ES-I3 (cell line): ENCODE measurements around the gene INPP4B.

Experiments
- H3K36me3 ChIP-seq: 2 replicates; pipeline ENCODE4 v1.6.1; 2013; ENCODE audit warnings: mild to moderate bottlenecking, low read length, control low read depth, moderate library complexity; ENCODE audit not compliant: insufficient read depth
- H3K4me1 ChIP-seq: 2 replicates; pipeline ENCODE4 v1.6.1; 2013; ENCODE audit warnings: mild to moderate bottlenecking, control low read depth, low read length; ENCODE audit not compliant: insufficient read depth
- H3K9ac ChIP-seq: 2 replicates; pipeline ENCODE4 v1.6.1; 2013; ENCODE audit warnings: low read depth, mild to moderate bottlenecking, low read length, moderate library complexity
- H3K9me3 ChIP-seq: 2 replicates; pipeline ENCODE4 v1.6.1; 2013; ENCODE audit warnings: mild to moderate bottlenecking, low read length, moderate library complexity; ENCODE audit not compliant: control insufficient read depth, insufficient read depth

INPP4B gene

DNA sequence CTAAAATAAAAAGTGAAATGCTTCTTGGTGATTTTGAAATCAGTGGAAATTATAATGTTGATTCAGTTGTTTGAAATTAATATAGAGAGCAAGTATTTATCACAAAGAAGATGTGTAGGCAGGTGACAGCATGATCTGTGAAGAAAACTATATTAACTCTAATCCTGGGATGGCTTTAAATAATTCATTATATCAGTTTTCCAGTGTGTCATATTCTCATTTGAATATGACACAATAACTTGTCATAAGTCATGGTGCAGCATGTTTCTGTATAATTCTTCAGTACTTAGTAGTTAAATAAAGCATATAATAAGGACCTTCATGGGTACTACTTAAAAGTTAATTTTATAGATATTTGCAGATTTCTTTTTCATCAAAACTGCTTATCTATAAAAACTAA is 573.6 kb downstream of the INPP4B start:
- Histone ChIP-seq H3K9me3 (no peaks in the 10 kb centered on the region), H3K4me1 (peaks cover 15% of the 10 kb centered on the region), H3K36me3 (no peaks in the 10 kb centered on the region), H3K9ac (no peak overlapping the region)

DNA sequence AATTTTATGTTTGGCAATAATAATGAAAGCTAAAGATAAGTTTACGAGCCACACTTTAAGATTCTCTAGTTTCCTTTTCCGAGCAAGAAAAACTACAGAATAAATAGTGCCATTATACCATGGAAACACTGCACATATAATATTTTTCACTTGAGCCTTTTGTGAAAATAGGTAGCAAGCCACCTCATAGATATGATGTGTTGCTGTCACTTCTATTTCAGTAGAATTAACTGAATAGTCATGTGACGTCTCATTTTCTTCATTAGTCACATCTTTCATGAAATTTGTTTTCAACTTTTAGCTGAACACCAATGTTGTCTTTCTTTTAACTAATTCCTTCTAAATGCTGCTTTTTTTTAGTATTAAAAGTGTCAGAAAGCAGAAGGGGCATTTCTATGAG is 574.3 kb downstream of the INPP4B start:
- no peaks in the 10 kb centered on the region for H3K36me3 ChIP-seq
- peaks cover 15% of the 10 kb centered on the region for H3K4me1 ChIP-seq
- no peaks in the 10 kb centered on the region for H3K9me3 ChIP-seq
- H3K9ac ChIP-seq = no peak overlapping the region

DNA sequence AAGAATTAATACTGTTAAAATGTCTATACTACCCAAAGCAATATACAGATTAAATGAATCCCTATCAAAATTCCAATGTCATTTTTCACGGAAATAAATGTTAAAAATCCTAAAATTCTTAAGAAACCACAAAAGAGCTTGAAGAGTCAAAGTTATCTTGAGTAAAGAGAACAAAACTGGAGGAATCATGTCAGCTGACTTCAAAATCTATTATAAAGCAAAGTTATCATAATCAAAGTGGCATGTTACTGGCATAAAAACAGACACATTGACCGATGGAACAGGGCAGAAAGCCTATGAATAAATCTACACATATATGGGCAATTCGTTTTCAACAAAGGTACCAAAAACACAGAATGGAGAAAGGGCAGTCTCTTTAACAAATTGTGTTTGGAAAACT is 579.0 kb downstream of the INPP4B start:
- Histone ChIP-seq H3K9ac (no peak overlapping the region), H3K9me3 (no peaks in the 10 kb centered on the region), H3K36me3 (no peaks in the 10 kb centered on the region), H3K4me1 (peaks cover 15% of the 10 kb centered on the region)

DNA sequence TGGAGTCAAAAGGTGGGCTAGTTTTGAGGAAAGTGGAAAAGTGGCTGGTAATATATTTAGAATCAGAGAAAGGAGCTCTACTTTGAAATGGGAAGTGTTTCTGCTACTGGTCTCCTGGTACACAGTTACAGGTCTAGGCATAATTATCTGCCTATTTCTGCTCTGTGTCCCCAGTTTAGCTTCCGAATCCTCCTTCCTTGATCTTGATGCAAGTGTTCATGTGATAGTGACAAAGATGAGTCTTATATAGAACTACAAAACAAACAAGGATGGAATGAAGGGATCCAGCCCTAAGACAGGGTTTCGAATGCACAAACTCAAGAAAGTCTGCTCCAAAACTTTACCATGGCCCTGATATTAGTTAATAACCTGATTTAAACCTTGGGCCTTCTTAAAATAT is 580.2 kb downstream of the INPP4B start:
- H3K9me3 ChIP-seq = no peaks in the 10 kb centered on the region
- no peak overlapping the region for H3K9ac ChIP-seq
- H3K4me1 ChIP-seq = peaks cover 15% of the 10 kb centered on the region
- no peaks in the 10 kb centered on the region for H3K36me3 ChIP-seq

DNA sequence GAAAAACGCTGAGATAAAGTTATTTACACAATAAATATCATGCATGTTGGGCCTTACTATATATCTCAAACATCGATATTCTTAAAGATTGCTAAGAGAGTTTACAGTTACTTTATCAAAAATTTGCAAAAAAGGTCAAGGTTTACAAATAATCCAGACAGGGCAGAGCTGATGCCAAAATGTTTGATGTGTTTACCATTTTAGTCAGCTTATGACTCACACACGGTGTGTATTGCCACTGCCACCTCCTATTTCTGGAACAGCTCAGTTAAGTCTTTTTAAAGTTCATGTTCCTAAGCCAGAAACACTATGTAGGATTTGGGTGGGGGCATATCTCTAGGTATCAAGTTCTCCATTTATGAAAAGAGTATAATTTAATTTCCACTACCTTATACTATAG is 580.6 kb downstream of the INPP4B start:
- Histone ChIP-seq H3K9me3 (no peaks in the 10 kb centered on the region), H3K9ac (no peak overlapping the region), H3K4me1 (peaks cover 14% of the 10 kb centered on the region), H3K36me3 (no peaks in the 10 kb centered on the region)

DNA sequence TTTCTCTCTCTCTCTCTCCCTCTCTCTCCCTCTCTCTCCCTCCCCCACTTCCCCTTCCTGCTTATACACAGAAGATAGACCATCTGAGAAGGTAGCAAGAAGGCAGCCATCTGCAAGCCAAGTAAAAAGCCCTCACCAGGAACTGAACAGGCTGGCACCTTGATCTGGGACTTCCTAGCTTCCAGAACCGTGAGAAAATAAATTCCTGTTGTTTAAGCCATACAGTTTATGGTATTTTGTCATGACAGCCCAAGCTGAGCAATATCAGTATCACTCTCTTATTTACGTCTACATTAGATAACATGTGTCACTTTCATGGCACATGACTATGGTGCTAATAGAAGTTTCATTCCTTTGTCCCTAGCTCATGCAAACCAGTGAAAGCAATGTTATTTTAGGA is 581.1 kb downstream of the INPP4B start:
- H3K36me3 ChIP-seq = no peaks in the 10 kb centered on the region
- H3K4me1 ChIP-seq = peaks cover 9% of the 10 kb centered on the region
- no peak overlapping the region for H3K9ac ChIP-seq
- no peaks in the 10 kb centered on the region for H3K9me3 ChIP-seq

DNA sequence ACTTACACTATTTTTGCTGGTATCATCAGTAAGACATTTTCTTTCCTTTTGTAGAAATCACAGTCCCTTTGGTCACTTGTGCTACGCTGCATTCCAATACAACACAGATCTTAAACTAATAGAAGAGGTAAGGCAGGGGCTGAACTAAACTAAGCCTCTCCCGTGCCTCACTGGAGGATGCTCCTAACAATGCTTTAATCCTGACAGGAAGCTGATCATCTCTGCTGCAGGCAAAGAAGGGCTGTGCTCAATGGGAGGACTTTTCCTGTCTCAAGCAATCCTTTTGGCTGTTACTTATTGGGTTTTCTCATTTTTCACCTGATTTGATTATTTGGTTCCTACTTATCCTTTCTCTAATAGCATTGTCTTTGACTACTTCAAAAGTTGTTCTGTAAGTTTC is 583.1 kb downstream of the INPP4B start:
- Histone ChIP-seq H3K36me3 (no peaks in the 10 kb centered on the region), H3K4me1 (no peaks in the 10 kb centered on the region), H3K9me3 (no peaks in the 10 kb centered on the region), H3K9ac (no peak overlapping the region)

DNA sequence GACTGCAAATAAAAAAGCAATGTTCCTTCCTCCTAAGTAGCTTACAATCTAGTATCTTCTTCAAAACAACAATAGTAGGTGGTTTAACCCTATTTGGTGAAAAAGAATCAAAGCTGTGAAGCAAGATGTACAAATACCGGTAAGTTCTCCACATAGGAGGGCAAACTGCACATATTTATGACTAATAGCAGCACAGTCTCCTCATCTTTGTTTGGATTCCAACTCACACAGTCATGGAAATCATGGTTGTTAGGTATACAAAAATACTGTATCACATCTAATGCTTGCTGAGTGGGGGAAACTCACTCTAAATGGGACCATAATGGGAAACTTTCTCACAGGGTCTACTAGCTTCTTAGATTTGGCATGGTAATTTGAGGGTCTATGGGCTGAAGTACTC is 597.2 kb downstream of the INPP4B start:
- Histone ChIP-seq H3K4me1 (no peaks in the 10 kb centered on the region), H3K9ac (no peak overlapping the region), H3K9me3 (peaks cover 3% of the 10 kb centered on the region; the same call in 1 of the 2 replicates), H3K36me3 (no peaks in the 10 kb centered on the region)

DNA sequence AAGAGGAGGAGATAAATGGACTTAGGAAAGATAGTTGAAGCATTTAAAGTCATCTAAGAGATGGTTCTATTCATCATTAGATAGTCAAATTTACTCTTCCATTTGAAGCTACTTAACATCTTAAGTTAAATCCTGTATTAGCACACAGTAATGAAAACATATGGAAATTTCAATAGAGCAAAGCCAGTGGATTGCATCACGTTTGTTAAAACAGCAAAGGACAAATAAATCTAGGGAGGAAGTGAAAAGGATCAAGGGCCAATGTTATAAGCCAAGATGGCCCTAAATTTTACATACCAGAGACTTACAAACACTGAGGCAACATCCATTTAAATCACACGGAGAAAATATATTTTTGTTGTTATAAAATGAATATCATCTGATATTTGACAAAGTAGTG is 602.8 kb downstream of the INPP4B start:
- Histone ChIP-seq H3K9ac (no peak overlapping the region), H3K4me1 (no peaks in the 10 kb centered on the region), H3K9me3 (no peaks in the 10 kb centered on the region), H3K36me3 (no peaks in the 10 kb centered on the region)

DNA sequence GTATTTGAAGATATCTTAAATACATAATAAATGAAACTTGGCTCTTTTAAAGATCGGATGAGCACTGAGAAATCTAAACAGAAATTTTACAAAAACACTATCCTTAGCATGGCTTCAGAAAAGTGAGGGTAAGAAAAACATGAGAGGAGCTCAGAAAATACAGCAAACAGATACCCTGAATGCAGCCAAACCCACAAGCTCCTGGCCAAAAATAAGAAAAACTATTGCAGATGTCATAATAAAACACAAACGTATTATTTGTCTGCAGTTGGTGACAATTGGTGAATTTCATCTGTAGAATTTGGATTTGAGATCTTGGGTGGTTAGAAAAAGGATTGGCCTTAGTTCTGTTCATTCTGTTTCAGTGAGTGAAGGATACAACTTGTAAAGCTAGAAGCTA is 603.9 kb downstream of the INPP4B start:
- Histone ChIP-seq H3K9me3 (no peaks in the 10 kb centered on the region), H3K36me3 (no peaks in the 10 kb centered on the region), H3K9ac (no peak overlapping the region), H3K4me1 (no peaks in the 10 kb centered on the region)

DNA sequence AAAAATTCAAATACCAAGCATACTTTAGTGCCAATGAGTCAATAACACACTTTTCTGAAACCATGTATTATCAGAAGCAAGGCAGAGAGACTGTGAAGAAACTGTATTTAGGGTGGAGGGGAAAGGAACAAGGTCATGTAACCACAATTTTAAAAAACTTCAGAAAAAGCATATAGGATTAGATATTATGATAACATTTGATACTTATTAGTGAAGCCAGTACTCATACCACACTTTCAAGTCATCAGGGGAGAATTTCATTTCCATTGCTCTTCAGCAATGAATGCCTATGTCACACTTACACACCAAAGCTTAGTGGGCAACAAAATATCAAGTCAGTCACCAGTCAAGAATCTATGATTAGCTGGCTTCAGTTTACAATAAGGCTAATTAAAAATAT is 607.5 kb downstream of the INPP4B start:
- H3K36me3 ChIP-seq = no peaks in the 10 kb centered on the region
- no peak overlapping the region for H3K9ac ChIP-seq
- H3K9me3 ChIP-seq = no peaks in the 10 kb centered on the region
- no peaks in the 10 kb centered on the region for H3K4me1 ChIP-seq

DNA sequence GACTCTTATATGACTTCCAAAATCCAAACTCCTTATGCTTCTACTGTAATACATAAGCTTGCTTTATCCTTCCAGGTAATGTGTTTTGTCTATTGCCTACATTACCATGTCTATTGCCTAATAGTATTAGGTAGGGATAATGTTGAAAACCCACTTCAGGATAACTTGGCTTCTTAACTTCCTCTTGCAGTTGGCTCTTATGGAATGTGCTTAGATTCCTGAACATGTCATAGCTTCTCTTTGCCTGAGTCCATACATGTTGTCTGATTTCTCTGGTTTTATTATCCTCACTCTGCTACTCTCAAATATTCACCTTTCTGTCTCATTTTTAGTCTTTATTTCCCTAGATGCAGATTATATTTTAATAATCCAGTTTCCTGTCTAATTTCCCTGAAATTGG is 609.8 kb downstream of the INPP4B start:
- no peak overlapping the region for H3K9ac ChIP-seq
- H3K4me1 ChIP-seq = no peaks in the 10 kb centered on the region
- H3K36me3 ChIP-seq = no peaks in the 10 kb centered on the region
- no peaks in the 10 kb centered on the region for H3K9me3 ChIP-seq

DNA sequence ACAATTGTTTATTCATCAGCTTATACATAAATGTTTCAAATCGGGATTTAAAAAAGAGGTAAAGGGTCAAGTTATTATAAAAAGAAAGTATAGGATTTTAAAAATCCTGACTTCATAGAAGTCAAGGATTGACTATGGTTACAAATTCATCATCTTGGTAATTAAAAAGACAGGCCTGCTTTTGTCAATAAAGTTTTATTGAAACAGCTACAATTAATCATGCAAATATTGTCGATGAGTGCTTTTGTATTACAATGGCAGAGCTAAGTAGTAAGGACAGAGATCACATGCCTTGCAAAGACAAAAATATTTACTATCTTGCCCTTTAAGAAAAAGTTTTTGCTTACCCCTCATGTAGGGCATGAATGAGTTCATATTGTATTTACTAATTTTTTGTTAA is 614.3 kb downstream of the INPP4B start:
- no peaks in the 10 kb centered on the region for H3K36me3 ChIP-seq
- H3K9me3 ChIP-seq = no peaks in the 10 kb centered on the region
- no peak overlapping the region for H3K9ac ChIP-seq
- no peaks in the 10 kb centered on the region for H3K4me1 ChIP-seq

DNA sequence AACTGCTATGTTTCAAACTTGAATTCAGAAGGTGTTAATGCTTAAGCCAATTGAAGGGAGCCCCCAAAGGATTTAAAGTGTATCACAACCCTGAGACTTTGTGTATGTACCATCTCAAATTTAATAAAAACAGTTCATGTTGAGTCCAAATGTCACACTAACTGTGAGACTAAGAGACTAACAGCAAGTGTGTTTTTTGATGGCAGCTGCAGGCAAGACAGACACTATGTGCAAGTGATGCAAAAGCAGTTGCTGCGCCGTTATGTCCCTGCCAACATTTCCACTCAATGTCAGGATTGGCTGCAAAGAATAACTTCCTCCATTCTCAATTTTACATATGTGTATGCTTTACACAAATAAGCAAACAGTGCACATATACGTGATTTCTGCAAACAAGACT is 615.1 kb downstream of the INPP4B start:
- no peaks in the 10 kb centered on the region for H3K4me1 ChIP-seq
- no peaks in the 10 kb centered on the region for H3K9me3 ChIP-seq
- H3K36me3 ChIP-seq = no peaks in the 10 kb centered on the region
- H3K9ac ChIP-seq = no peak overlapping the region

DNA sequence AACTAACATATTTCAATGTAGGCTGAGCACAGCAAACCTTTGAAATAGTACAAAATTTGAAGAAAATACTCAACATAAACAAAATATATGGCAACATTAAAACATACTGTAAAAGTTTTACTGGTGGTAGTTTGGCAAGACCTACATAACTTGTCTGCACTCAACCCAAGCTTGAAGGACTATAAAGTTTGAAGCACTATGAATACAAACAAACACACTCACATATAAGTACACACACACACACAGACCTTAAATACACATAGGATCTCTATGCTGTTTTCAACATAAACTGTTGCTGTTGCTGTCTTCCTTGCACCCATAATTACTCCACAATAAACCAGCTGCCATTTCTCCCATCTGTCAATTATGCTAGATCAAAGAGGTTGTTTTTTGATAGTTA is 620.1 kb downstream of the INPP4B start:
- no peaks in the 10 kb centered on the region for H3K36me3 ChIP-seq
- no peaks in the 10 kb centered on the region for H3K9me3 ChIP-seq
- no peak overlapping the region for H3K9ac ChIP-seq
- no peaks in the 10 kb centered on the region for H3K4me1 ChIP-seq

DNA sequence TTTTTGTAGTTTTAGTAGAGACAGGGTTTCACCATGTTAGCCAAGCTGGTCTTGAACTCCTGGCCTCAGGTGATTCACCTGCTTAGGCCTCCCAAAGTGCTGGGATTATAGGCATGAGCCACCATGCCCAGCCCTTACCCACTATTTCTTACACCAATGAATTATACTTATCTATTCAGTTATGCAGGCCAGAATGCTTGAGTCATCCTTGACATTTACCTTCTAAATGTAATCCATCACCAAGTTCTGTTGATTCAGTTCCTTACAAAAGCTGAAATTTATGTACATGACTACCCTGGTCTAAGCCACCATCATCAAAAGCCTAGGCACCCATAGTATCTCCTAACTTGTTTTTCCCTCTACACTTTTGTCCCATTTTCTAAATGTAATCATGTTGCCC is 624.0 kb downstream of the INPP4B start:
- Histone ChIP-seq H3K9me3 (no peaks in the 10 kb centered on the region), H3K4me1 (no peaks in the 10 kb centered on the region), H3K9ac (no peak overlapping the region), H3K36me3 (no peaks in the 10 kb centered on the region)
